SW480 (cell line): ENCODE data around the gene TMEM198.

ENCODE experiments used
- DNase-seq: peaks from one replicate; pipeline ENCODE4 v3.0.0-alpha.2; 2016; ENCODE audit warnings: low spot score

The TMEM198 gene

GRCh38 chr2:219562049-219563020 lies 18.5 kb downstream of the TMEM198 start:
- DNase-seq: no peak

GRCh38 chr2:219563271-219563928 lies 19.6 kb downstream of the TMEM198 start:
- DNase-seq: no peak

GRCh38 chr2:219565130-219566080 lies 21.6 kb downstream of the TMEM198 start:
- no peak for DNase-seq

GRCh38 chr2:219566640-219567039 lies 22.8 kb downstream of the TMEM198 start:
- DNase-seq: no peak

- DNase-seq: no peak
Measured at GRCh38 chr2:219567131-219567530, 23.3 kb downstream of the TMEM198 start.

GRCh38 chr2:219567791-219568361 lies 24.0 kb downstream of the TMEM198 start:
- no peak for DNase-seq

- no peak for DNase-seq
Measured at GRCh38 chr2:219569041-219569440, 25.2 kb downstream of the TMEM198 start.

- DNase-seq: no peak
Measured at GRCh38 chr2:219569635-219570034, 25.8 kb downstream of the TMEM198 start.

GRCh38 chr2:219570194-219570923 lies 26.5 kb downstream of the TMEM198 start:
- peak; percentile 24 for DNase-seq

- DNase-seq: no peak
Measured at GRCh38 chr2:219570924-219571310, 27.1 kb downstream of the TMEM198 start.

- peak; percentile 75 for DNase-seq
Measured at GRCh38 chr2:219571311-219572236, 27.7 kb downstream of the TMEM198 start, which contains the start of gene OBSL1. Gene OBSL1, minus strand, starts transcription at chr2:219571539. Its CDS starts 307 bp downstream, at chr2:219571232.

- no peak for DNase-seq
Measured at GRCh38 chr2:219572237-219573001, 28.6 kb downstream of the TMEM198 start, which contains the start of gene INHA. Gene INHA, plus strand, starts transcription at chr2:219572310. Its CDS starts 65 bp downstream, at chr2:219572375.

- no peak for DNase-seq
Measured at GRCh38 chr2:219573166-219573565, 29.3 kb downstream of the TMEM198 start.

GRCh38 chr2:219574484-219575311 lies 30.9 kb downstream of the TMEM198 start:
- no peak for DNase-seq

- no peak for DNase-seq
Measured at GRCh38 chr2:219575566-219576504, 32.0 kb downstream of the TMEM198 start.

- peak; percentile 81 for DNase-seq
Measured at GRCh38 chr2:219576505-219577388, 32.9 kb downstream of the TMEM198 start.
